H1 (cell line): ENCODE data around the gene RBM45. TPM values are rescaled to one million over a fixed set of nuclear protein-coding genes. Genes with fewer than 3 reads are reported as not detected.

Source experiments
- BACH1 ChIP-seq: IDR thresholded peaks from 2 replicates; pipeline ENCODE4 v1.6.1; 2012; ENCODE audit warnings: low read length, improper control_type of control experiment
- CHD2 ChIP-seq: IDR thresholded peaks from 2 replicates; pipeline ENCODE4 v1.6.1; 2012; ENCODE audit warnings: low read length, improper control_type of control experiment
- CHD7 ChIP-seq: fragments of 300-600 bp; sonication (generic); IDR thresholded peaks from 2 replicates; pipeline ENCODE4 v1.7.1; 2012; ENCODE audit warnings: low read length, moderate library complexity, mild to moderate bottlenecking, inconsistent platforms; ENCODE audit not compliant: insufficient replicate concordance
- GTF2F1 ChIP-seq: IDR thresholded peaks from 2 replicates; pipeline ENCODE4 v1.6.1; 2012; ENCODE audit warnings: low read depth, low read length, improper control_type of control experiment, borderline replicate concordance
- polyA plus RNA-seq, 7 experiments: library from polyadenylated mRNA; depleted of rRNA in 3 of 7; stranded (reverse) in 5 of 7; unstranded in 2 of 7; fragments of >200 nt in 5 of 7; fragments of 200-250 nt in 2 of 7; gene quantifications; 1 replicate in 5 of 7; 2 replicates in 1 of 7; 4 replicates in 1 of 7; pipeline versions ENCODE4 v1.2.1 to v1.2.3, GENCODE V29; 2011 to 2013; ENCODE audit warnings: missing spikeins in 2 of 7, mixed read lengths in 2 of 7
- total RNA-seq: library from RNA; stranded (reverse); fragmentation: NEBNext Ultra II Directional; extraction: Animal tissue kit (Norgen Biotek cat#: 25700); gene quantifications from 2 replicates; pipeline ENCODE4 v1.2.1, GENCODE V29; 2021

The RBM45 gene
- total and polyA plus RNA-seq, 2 of the 8 experiments (the other 6 are each of a cell fraction or from before 2014, with no cell fraction given): 4.7 to 10.4 TPM

GRCh38 chr2:178125125-178125524, 12.9 kb downstream of the RBM45 start (continued):
- TF ChIP-seq CHD7: no peak
- no peak for TF ChIP-seq BACH1
- no peak for TF ChIP-seq CHD2
- no peak for TF ChIP-seq GTF2F1
